Measurements from ENCODE around the gene ALG3. TPM values are rescaled to one million over a fixed set of nuclear protein-coding genes. Genes with fewer than 3 reads are reported as not detected.

ALG3 gene
- total RNA-seq, 1 experiment from 2014 or later, result 57.3 TPM

DNA sequence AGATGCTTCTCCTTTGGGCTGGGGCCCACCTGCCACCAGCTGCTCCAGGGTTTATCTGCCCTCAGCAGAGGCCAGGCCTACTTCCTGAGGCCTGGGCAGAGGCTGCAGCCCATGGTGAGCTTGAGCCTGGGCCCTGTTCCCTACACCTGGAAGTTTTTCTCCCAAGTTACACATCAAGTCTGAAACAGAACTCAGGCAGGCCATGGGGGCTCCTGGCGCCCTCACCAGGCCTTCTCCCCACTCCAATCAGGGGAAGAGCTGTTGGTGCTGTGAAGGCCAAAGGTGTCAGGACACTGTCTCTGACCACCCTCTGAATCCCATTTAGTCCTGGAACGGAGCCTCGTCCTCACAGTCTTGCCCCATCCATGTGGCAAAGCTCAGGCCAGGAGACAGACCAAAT lies 12.1 kb downstream of the ALG3 start:
- no peak overlapping the region for H3K27ac Mint-ChIP-seq
- no peaks in the 10 kb centered on the region for H3K9me3 Mint-ChIP-seq
- no peak for TF ChIP-seq MXD4 (CRISPR knock-in tag; IDR thresholded peaks at IDR 0.05; ENCODE audit: borderline replicate concordance)
- TF ChIP-seq, protein P1, sequence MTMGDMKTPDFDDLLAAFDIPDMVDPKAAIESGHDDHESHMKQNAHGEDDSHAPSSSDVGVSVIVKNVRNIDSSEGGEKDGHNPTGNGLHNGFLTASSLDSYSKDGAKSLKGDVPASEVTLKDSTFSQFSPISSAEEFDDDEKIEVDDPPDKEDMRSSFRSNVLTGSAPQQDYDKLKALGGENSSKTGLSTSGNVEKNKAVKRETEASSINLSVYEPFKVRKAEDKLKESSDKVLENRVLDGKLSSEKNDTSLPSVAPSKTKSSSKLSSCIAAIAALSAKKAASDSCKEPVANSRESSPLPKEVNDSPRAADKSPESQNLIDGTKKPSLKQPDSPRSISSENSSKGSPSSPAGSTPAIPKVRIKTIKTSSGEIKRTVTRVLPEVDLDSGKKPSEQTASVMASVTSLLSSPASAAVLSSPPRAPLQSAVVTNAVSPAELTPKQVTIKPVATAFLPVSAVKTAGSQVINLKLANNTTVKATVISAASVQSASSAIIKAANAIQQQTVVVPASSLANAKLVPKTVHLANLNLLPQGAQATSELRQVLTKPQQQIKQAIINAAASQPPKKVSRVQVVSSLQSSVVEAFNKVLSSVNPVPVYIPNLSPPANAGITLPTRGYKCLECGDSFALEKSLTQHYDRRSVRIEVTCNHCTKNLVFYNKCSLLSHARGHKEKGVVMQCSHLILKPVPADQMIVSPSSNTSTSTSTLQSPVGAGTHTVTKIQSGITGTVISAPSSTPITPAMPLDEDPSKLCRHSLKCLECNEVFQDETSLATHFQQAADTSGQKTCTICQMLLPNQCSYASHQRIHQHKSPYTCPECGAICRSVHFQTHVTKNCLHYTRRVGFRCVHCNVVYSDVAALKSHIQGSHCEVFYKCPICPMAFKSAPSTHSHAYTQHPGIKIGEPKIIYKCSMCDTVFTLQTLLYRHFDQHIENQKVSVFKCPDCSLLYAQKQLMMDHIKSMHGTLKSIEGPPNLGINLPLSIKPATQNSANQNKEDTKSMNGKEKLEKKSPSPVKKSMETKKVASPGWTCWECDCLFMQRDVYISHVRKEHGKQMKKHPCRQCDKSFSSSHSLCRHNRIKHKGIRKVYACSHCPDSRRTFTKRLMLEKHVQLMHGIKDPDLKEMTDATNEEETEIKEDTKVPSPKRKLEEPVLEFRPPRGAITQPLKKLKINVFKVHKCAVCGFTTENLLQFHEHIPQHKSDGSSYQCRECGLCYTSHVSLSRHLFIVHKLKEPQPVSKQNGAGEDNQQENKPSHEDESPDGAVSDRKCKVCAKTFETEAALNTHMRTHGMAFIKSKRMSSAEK (CRISPR knock-in tag; IDR thresholded peaks at IDR 0.05; ENCODE audit: borderline replicate concordance), result no peak
- TF ChIP-seq NR1H2 (CRISPR knock-in tag; IDR thresholded peaks at IDR 0.05), result no peak
- TF ChIP-seq FOXK1 (CRISPR knock-in tag; IDR thresholded peaks at IDR 0.05), result no peak
- no peak for TF ChIP-seq ZNF263 (CRISPR knock-in tag; IDR thresholded peaks at IDR 0.05; ENCODE audit: low read depth)
- no peak for TF ChIP-seq RORB (CRISPR knock-in tag; IDR thresholded peaks at IDR 0.05)
- TF ChIP-seq JUN (CRISPR knock-in tag; IDR thresholded peaks at IDR 0.05), result no peak
- TF ChIP-seq, protein P2, sequence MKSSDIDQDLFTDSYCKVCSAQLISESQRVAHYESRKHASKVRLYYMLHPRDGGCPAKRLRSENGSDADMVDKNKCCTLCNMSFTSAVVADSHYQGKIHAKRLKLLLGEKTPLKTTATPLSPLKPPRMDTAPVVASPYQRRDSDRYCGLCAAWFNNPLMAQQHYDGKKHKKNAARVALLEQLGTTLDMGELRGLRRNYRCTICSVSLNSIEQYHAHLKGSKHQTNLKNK (CRISPR knock-in tag; IDR thresholded peaks at IDR 0.05), result no peak
- TF ChIP-seq, protein P3, sequence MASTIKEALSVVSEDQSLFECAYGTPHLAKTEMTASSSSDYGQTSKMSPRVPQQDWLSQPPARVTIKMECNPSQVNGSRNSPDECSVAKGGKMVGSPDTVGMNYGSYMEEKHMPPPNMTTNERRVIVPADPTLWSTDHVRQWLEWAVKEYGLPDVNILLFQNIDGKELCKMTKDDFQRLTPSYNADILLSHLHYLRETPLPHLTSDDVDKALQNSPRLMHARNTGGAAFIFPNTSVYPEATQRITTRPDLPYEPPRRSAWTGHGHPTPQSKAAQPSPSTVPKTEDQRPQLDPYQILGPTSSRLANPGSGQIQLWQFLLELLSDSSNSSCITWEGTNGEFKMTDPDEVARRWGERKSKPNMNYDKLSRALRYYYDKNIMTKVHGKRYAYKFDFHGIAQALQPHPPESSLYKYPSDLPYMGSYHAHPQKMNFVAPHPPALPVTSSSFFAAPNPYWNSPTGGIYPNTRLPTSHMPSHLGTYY (CRISPR knock-in tag; IDR thresholded peaks at IDR 0.05), result no peak
- TF ChIP-seq ESRRA (CRISPR knock-in tag; IDR thresholded peaks at IDR 0.05; ENCODE audit: borderline replicate concordance), result no peak
- TF ChIP-seq TEAD4 (CRISPR knock-in tag; IDR thresholded peaks at IDR 0.05), result no peak
- TF ChIP-seq, protein P4, sequence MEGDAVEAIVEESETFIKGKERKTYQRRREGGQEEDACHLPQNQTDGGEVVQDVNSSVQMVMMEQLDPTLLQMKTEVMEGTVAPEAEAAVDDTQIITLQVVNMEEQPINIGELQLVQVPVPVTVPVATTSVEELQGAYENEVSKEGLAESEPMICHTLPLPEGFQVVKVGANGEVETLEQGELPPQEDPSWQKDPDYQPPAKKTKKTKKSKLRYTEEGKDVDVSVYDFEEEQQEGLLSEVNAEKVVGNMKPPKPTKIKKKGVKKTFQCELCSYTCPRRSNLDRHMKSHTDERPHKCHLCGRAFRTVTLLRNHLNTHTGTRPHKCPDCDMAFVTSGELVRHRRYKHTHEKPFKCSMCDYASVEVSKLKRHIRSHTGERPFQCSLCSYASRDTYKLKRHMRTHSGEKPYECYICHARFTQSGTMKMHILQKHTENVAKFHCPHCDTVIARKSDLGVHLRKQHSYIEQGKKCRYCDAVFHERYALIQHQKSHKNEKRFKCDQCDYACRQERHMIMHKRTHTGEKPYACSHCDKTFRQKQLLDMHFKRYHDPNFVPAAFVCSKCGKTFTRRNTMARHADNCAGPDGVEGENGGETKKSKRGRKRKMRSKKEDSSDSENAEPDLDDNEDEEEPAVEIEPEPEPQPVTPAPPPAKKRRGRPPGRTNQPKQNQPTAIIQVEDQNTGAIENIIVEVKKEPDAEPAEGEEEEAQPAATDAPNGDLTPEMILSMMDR (IDR thresholded peaks at IDR 0.05), result no peak
- no peak for TF ChIP-seq GABPB1 (CRISPR knock-in tag; IDR thresholded peaks at IDR 0.05)
- TF ChIP-seq, protein P5, sequence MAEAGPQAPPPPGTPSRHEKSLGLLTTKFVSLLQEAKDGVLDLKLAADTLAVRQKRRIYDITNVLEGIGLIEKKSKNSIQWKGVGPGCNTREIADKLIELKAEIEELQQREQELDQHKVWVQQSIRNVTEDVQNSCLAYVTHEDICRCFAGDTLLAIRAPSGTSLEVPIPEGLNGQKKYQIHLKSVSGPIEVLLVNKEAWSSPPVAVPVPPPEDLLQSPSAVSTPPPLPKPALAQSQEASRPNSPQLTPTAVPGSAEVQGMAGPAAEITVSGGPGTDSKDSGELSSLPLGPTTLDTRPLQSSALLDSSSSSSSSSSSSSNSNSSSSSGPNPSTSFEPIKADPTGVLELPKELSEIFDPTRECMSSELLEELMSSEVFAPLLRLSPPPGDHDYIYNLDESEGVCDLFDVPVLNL (CRISPR knock-in tag; IDR thresholded peaks at IDR 0.05; ENCODE audit: borderline replicate concordance, low read depth), result no peak
- TF ChIP-seq ZNF671 (CRISPR knock-in tag; IDR thresholded peaks at IDR 0.05), result no peak
- TF ChIP-seq RELA (CRISPR knock-in tag; IDR thresholded peaks at IDR 0.05; ENCODE audit: borderline replicate concordance), result no peak
- TF ChIP-seq, protein P6, sequence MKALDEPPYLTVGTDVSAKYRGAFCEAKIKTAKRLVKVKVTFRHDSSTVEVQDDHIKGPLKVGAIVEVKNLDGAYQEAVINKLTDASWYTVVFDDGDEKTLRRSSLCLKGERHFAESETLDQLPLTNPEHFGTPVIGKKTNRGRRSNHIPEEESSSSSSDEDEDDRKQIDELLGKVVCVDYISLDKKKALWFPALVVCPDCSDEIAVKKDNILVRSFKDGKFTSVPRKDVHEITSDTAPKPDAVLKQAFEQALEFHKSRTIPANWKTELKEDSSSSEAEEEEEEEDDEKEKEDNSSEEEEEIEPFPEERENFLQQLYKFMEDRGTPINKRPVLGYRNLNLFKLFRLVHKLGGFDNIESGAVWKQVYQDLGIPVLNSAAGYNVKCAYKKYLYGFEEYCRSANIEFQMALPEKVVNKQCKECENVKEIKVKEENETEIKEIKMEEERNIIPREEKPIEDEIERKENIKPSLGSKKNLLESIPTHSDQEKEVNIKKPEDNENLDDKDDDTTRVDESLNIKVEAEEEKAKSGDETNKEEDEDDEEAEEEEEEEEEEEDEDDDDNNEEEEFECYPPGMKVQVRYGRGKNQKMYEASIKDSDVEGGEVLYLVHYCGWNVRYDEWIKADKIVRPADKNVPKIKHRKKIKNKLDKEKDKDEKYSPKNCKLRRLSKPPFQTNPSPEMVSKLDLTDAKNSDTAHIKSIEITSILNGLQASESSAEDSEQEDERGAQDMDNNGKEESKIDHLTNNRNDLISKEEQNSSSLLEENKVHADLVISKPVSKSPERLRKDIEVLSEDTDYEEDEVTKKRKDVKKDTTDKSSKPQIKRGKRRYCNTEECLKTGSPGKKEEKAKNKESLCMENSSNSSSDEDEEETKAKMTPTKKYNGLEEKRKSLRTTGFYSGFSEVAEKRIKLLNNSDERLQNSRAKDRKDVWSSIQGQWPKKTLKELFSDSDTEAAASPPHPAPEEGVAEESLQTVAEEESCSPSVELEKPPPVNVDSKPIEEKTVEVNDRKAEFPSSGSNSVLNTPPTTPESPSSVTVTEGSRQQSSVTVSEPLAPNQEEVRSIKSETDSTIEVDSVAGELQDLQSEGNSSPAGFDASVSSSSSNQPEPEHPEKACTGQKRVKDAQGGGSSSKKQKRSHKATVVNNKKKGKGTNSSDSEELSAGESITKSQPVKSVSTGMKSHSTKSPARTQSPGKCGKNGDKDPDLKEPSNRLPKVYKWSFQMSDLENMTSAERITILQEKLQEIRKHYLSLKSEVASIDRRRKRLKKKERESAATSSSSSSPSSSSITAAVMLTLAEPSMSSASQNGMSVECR (CRISPR knock-in tag; IDR thresholded peaks at IDR 0.05; ENCODE audit: borderline replicate concordance), result no peak
- ChIA-PET POLR2A (no interaction called here), CTCF (interaction anchor here (0.8 to 7.5 kb wide), 6 partner anchors 8 to 332 kb away, joined by 3 to 88 read pairs (median 4); partner anchors contain the start of genes EEF1AKMT4 and VWA5B2)
- ATAC-seq (no peak), DNase-seq (ENCODE audit: low spot score) (no peak)
- H3K36me3 Mint-ChIP-seq, result no peaks in the 10 kb centered on the region
- H3K27me3 Mint-ChIP-seq (ENCODE audit: low read depth), result peaks cover 28% of the 10 kb centered on the region
- H3K4me1 Mint-ChIP-seq, result no peaks in the 10 kb centered on the region
- no peak overlapping the region for H3K4me3 Mint-ChIP-seq

Measured in WTC11 (cell line).